Lower leg skin (tissue), 3 donors: Measurements from ENCODE around the gene LRGUK.
"Not testable (repeated sequence)": the region's sequence is repeated elsewhere in the genome, so short reads cannot be mapped to it uniquely, and the experiment has no call there.

Experiments used
- CTCF ChIP-seq, 3 donors: fragments of 450-650 bp; IDR thresholded peaks; one replicate each; pipeline ENCODE4 v1.5.1; 2016; ENCODE audit warnings: antibody characterized with exemption in 3 of 3, mild to moderate bottlenecking in 3 of 3, moderate library complexity in 2 of 3
- POLR2A ChIP-seq, 2 donors: fragments of 450-650 bp; IDR thresholded peaks; one replicate each; pipeline ENCODE4 v1.6.1; 2016 to 2017; ENCODE audit warnings: antibody characterized with exemption in 2 of 2, mild to moderate bottlenecking in 1 of 2, moderate library complexity in 1 of 2

DNA sequence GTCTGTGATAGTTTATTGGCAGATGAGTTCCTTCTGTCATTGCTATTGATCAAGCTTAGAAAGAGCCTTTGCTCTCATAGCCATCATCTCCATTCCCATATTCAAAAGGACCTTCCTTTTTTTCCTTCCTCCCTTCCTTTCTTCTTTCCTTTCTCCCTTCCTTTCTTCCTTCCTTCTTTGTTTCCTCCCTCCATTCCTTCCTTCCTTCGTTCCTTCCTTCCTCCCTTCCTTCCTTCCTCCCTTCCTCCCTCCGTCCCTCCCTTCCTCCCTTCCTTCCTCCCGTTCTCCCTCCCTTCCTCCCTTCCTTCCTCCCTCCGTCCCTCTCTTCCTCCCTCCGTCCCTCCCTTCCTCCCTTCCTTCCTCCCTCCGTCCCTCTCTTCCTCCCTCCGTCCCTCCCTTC is 104.2 kb downstream of the LRGUK start:
- TF ChIP-seq CTCF, POLR2A (IDR thresholded peaks at IDR 0.05): not testable (repeated sequence)
